Epithelial cell of prostate (primary cell): ENCODE results near the gene ARMC8.

Source experiments
- DNase-seq: peaks from one replicate; pipeline ENCODE4 v3.0.0-alpha.2; 2011; ENCODE audit warnings: low read depth, low spot score
- H3K27ac ChIP-seq: fragments of 450-650 bp; 2 replicates; pipeline ENCODE4 v1.5.1; 2017; ENCODE audit warnings: mild to moderate bottlenecking

Gene ARMC8

GRCh38 chr3:138197524-138197923, 10.4 kb downstream of the ARMC8 start:
- H3K27ac ChIP-seq = no peak overlapping the region
- no peak for DNase-seq

DNA sequence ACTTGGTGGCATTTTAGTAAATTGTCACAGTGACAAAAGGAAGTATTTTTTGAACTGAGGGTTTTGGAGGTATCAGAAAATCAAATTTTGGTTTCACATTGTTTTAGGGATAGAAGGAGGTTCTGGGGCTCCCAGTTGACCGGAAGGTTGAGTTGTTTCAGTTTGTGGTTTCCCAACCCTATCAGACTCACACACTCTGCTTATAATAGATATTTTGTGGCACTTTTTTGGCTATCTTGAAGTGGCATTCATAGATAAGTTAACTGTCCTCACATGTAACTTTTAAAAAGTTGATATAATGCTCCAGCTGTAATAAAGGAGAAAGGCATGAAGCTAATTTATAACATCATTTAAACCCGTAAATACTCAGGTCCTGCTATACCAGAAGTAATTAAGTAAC, 12.8 kb downstream of the ARMC8 start:
- DNase-seq = no peak
- no peak overlapping the region for H3K27ac ChIP-seq

GRCh38 chr3:138200424-138200823, 13.3 kb downstream of the ARMC8 start:
- DNase-seq = no peak
- H3K27ac ChIP-seq = no peak overlapping the region

DNA sequence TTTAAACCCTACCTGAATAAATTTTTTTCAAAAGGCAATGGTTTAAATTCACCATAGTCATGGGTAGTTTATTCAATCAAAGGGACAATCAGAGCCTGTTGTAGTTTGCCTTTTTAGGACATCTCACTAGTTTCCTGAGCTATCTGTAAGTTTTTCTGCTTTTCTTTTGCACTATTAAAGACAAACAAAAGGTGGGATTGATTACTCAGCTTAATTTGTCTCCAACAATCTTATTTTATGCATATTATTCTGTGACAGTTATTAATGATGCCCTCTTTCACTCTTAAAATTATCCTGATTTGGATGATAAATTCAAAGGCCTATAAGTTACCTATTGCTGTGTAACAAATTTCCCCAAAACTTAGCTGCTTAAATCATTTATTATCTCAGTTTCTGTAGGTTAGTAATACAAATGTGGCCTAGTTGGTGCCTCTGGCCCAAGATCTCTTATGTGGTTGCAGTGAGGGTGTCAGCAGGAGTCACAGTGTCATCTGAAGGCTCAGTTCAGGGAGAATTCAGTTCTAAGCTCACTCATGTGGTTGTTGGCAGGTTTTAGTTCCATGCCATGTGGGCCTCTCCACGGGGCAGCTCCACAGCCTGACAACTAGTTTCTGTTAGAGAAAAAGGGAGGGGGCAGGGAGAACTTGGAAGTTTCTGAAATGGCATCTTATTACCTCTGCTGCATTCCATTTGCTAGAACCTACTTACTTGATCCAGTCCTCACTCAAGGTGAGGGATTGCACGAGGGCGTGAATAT, 16.0 kb downstream of the ARMC8 start:
- no peak overlapping the region for H3K27ac ChIP-seq
- no peak for DNase-seq

GRCh38 chr3:138203938-138204337, 16.8 kb downstream of the ARMC8 start:
- H3K27ac ChIP-seq = no peak overlapping the region
- DNase-seq = no peak

GRCh38 chr3:138205527-138205926, 18.4 kb downstream of the ARMC8 start:
- no peak overlapping the region for H3K27ac ChIP-seq
- DNase-seq = no peak

DNA sequence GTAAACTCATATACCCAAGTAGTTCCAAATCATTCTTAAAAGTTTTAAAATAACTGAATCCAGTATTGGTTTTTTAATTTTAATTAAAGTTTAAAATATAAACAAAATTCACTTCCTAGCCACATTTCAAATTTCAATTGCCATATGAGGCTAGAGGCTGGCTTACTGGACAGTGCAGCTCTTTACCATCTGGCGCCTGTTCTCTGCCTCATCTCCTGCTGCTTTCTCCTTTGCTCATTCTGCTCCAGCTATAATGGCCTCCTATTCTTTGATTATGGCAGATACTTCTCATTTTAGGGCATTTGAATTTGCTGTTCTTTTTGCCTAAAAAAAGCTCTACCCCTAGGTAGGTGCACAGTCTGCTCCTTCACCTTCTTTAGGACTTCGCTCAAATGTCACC, 19.1 kb downstream of the ARMC8 start:
- DNase-seq = no peak
- no peak overlapping the region for H3K27ac ChIP-seq

- no peak for DNase-seq
- H3K27ac ChIP-seq = no peak overlapping the region
These were observed 23.4 kb downstream of the ARMC8 start for GRCh38 chr3:138210528-138210927.

GRCh38 chr3:138213398-138214085, 26.4 kb downstream of the ARMC8 start:
- H3K27ac ChIP-seq = no peak overlapping the region

GRCh38 chr3:138219255-138219654, 32.2 kb downstream of the ARMC8 start:
- H3K27ac ChIP-seq = no peak overlapping the region
- no peak for DNase-seq

More at GRCh38 chr3:138213398-138214085, 26.4 kb downstream of the ARMC8 start:
- no peak for DNase-seq

DNA sequence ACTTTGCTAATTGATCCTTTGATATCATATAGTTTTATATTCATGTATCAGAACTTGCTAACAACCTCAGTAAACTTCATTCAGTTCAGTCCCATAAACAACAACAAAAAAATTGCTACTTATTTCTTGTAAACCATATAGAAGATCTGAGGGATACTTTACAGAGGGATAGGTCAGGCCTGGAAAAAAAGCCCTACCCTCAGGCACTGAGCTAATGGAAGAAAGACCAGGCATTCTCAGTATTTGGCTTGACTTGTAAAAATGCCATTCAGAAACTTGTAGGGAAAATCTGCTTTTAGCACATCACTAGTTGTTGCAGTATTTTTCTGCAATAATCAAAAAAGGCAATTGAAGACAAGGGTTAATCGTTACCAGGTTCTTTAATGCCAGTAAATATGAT, 33.1 kb downstream of the ARMC8 start:
- no peak for DNase-seq
- H3K27ac ChIP-seq = no peak overlapping the region

GRCh38 chr3:138220788-138221187, 33.7 kb downstream of the ARMC8 start:
- no peak for DNase-seq
- no peak overlapping the region for H3K27ac ChIP-seq

- DNase-seq = no peak
- no peak overlapping the region for H3K27ac ChIP-seq
These were observed 35.2 kb downstream of the ARMC8 start for GRCh38 chr3:138222131-138222941.

DNA sequence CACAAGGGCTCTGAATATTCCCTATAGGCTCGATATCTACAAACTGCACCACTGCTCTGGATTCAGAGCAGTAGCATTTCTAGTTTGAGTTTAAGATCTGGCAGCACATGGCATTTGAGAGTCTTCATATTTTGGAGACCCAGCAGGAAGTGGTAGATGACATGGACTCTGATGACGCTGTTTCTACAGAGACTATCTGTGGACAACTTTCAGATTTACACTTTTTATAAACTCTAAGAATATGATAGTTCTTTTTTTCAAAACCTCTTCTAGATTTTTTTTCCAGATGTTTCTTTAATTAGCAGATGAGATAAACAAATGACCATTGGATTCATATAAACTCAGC, 35.8 kb downstream of the ARMC8 start:
- no peak for DNase-seq
- no peak overlapping the region for H3K27ac ChIP-seq

DNA sequence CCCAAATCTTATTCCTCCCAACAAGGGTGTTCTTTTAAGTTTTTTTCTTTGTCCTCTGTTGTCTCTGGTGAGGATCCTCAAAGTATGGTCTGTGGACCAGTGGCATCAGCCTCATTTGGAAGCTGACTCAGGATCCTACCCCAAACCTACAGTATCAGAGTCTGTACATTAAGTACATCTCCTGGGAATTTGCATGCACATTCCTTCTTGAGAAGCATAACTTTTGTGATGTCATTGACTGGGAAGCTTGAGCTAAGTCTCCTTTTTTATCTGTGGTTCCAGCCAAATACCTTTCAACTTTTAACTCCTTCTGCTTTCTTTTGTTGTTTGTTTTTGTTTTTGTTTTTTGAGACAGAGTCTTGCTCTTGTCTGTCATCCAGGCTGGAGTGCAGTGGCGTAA, 40.5 kb downstream of the ARMC8 start:
- no peak for DNase-seq
- no peak overlapping the region for H3K27ac ChIP-seq

DNA sequence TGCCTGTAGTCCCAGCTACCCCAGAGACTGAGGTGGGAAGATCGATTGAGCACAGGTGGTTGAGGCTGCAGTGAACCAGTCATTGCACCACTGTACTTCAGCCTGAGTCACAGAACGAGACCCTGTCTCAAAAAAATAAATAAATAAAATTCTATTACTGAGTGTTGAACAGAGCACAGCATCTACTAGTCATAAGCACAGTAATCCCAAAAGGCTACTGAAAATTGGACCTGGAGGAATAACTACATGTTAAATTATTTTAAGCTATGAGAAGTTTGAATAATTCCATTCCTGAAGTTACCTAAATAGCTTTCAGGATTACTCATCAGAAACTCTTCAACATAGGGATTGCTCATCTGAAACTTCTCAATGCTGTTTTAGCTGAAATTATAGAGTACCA, 43.4 kb downstream of the ARMC8 start:
- DNase-seq = no peak
- no peak overlapping the region for H3K27ac ChIP-seq

GRCh38 chr3:138232705-138233364, 45.7 kb downstream of the ARMC8 start:
- no peak for DNase-seq
- H3K27ac ChIP-seq = no peak overlapping the region

DNA sequence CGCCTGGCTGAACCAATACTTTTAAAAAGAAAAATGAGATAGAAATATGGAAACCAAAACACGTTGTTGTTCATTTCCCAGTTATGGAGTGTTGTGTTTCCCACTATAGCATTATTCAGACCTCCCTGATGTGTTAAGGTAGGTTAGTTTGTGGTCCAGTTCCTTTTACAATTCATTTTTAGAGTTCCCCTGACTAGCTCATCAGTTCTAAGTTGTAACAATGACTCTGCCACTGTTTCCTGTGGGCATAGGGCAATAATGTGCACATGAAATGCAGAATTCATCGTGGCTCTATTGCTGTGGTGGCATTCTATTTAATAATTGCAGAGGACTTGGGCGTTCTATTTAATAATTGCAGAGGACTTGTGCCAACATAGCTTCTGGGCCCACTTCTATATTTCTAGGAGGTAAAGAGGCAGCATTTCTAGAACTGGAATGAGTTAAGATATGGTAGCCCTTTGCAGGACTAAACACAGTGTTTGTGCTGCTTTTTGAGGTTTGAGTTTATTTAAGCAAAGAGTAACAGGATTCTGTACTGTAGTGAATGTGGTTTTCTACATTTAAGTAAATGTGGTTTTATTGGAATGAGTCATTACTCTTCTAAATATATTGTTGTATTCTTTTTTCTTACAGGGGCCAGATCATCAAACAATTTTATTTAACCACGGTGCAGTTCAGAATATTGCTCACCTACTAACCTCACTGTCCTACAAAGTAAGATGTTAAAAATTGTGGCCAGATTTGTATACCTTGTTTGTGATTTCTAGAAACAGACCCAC, 47.5 kb downstream of the ARMC8 start:
- no peak for DNase-seq
- H3K27ac ChIP-seq = no peak overlapping the region

DNA sequence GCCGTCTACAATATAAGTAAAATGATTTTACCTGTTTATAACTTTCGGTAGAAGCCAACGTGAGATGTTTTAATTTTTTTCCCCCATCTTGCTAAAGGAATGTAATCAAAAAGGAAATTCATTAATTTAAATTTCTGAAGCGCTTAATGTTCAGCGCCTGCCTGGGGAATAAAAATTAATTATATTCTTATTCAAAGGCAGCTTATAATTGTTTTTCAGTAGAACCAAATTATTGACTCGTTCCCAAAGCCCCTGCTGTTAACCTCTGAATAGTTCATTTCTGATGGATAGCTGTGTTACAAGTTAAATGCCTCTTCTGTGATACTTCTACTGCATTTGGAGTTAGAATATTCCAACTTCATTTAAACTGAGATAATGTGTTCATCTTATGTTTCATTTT, 51.6 kb downstream of the ARMC8 start:
- no peak for DNase-seq
- no peak overlapping the region for H3K27ac ChIP-seq

DNA sequence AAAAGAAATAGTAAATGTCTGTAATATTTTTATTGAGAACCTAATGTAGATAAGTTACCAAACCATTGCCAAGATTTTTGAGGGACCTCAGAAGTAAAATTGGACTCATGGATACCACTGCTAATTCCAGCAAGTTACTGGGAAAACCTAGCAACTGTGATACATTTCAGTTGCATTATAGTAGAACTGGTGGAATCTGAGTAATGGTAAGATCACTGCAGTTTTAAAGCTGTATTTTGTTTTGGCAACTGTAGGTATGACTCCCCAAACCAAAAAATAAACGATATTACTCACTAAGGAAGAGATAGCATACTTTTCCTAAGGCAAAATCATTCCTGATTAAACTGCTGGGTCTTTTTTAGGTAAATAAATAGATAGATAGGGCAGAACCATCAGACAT, 54.0 kb downstream of the ARMC8 start:
- no peak for DNase-seq
- H3K27ac ChIP-seq = no peak overlapping the region
